KMS-11 (cell line): ENCODE measurements around the gene FBLN1.

Experiments
- H2AFZ ChIP-seq: fragments of 200-600 bp; sonication (generic); 2 replicates; pipeline ENCODE4 v1.6.1; 2016; ENCODE audit warnings: antibody characterized with exemption, mixed run types, low read depth
- H3K27ac ChIP-seq: fragments of 200-600 bp; sonication (generic); 2 replicates; pipeline ENCODE4 v1.6.1; 2016; ENCODE audit warnings: mild to moderate bottlenecking, mixed run types
- H3K27me3 ChIP-seq: fragments of 200-600 bp; sonication (generic); 2 replicates; pipeline ENCODE4 v1.6.1; 2017; ENCODE audit warnings: mild to moderate bottlenecking, low read depth, mixed run types, moderate library complexity; ENCODE audit not compliant: insufficient read depth
- H3K36me3 ChIP-seq: fragments of 200-600 bp; sonication (generic); 2 replicates; pipeline ENCODE4 v1.6.1; 2017; ENCODE audit warnings: mild to moderate bottlenecking, mixed run types; ENCODE audit not compliant: insufficient read depth
- H3K4me1 ChIP-seq: fragments of 200-600 bp; sonication (generic); 2 replicates; pipeline ENCODE4 v1.6.1; 2016; ENCODE audit warnings: mild to moderate bottlenecking, low read depth, mixed run types; ENCODE audit not compliant: poor library complexity, severe bottlenecking
- H3K4me2 ChIP-seq: fragments of 200-600 bp; sonication (generic); 2 replicates; pipeline ENCODE4 v1.7.0; 2016; ENCODE audit warnings: mild to moderate bottlenecking, mixed run types
- H3K4me3 ChIP-seq: fragments of 200-600 bp; sonication (generic); IDR thresholded peaks from 2 replicates; pipeline ENCODE4 v1.6.1; 2017; ENCODE audit warnings: low read depth, low read length, mixed read lengths; ENCODE audit not compliant: insufficient read depth
- H3K79me2 ChIP-seq: fragments of 200-600 bp; sonication (generic); 2 replicates; pipeline ENCODE4 v1.6.1; 2016; ENCODE audit warnings: low read depth, mixed run types; ENCODE audit not compliant: insufficient read depth
- H3K9ac ChIP-seq: fragments of 200-600 bp; sonication (generic); 2 replicates; pipeline ENCODE4 v1.6.1; 2016; ENCODE audit warnings: mild to moderate bottlenecking, mixed run types
- H4K20me1 ChIP-seq: fragments of 200-600 bp; sonication (generic); 2 replicates; pipeline ENCODE4 v1.6.1; 2016; ENCODE audit warnings: mild to moderate bottlenecking, mixed run types; ENCODE audit not compliant: insufficient read depth
- CTCF ChIP-seq: fragments of 200-600 bp; sonication (generic); conservative IDR thresholded peaks from 2 replicates; pipeline ENCODE4 v1.6.1; 2017; ENCODE audit warnings: low read depth, mild to moderate bottlenecking, antibody characterized with exemption, low read length, moderate library complexity, mixed read lengths

FBLN1 gene

GRCh38 chr22:45526768-45527360 lies 24.2 kb downstream of the FBLN1 start:
- H3K27ac ChIP-seq, result no peak overlapping the region
- H2AFZ ChIP-seq, result no peak overlapping the region
- H3K4me2 ChIP-seq, result no peak overlapping the region
- H3K4me1 ChIP-seq, result no peaks in the 10 kb centered on the region
- no peaks in the 10 kb centered on the region for H3K36me3 ChIP-seq
- no peak for TF ChIP-seq CTCF
- no peaks in the 10 kb centered on the region for H4K20me1 ChIP-seq
- H3K27me3 ChIP-seq, result peaks cover 67% of the 10 kb centered on the region
- H3K4me3 ChIP-seq, result no peak overlapping the region
- no peaks in the 10 kb centered on the region for H3K79me2 ChIP-seq
- no peak overlapping the region for H3K9ac ChIP-seq

GRCh38 chr22:45527456-45527855 lies 24.8 kb downstream of the FBLN1 start:
- TF ChIP-seq CTCF, result no peak
- Histone ChIP-seq H3K79me2 (no peaks in the 10 kb centered on the region), H2AFZ (no peak overlapping the region), H3K27me3 (peaks cover 62% of the 10 kb centered on the region), H3K4me2 (no peak overlapping the region), H3K4me1 (no peaks in the 10 kb centered on the region), H3K27ac (no peak overlapping the region), H3K4me3 (no peak overlapping the region), H3K9ac (no peak overlapping the region), H3K36me3 (no peaks in the 10 kb centered on the region), H4K20me1 (no peaks in the 10 kb centered on the region)

DNA sequence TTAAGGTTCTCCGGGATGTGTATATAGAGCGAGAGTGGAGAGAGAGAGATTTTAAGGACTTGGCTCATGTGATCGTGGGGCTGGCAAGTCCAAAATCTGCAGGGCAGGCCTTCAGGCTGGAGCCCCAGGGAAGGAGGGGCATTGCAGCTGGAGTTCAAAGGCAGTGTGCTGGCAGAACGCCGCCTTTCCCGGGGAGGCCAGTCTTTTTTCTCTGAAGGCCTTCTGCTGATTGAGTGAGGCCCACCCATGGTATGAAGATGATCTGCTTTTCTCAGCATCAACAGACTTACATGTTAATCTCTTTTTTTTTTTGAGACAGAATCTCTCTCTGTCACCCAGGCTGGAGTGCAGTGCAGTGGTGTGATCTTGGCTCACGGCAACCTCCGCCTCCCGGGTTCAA lies 25.4 kb downstream of the FBLN1 start:
- Histone ChIP-seq H4K20me1 (no peaks in the 10 kb centered on the region), H2AFZ (no peak overlapping the region), H3K4me2 (no peak overlapping the region), H3K36me3 (no peaks in the 10 kb centered on the region), H3K79me2 (no peaks in the 10 kb centered on the region), H3K4me1 (no peaks in the 10 kb centered on the region), H3K4me3 (no peak overlapping the region), H3K9ac (no peak overlapping the region), H3K27me3 (peaks cover 62% of the 10 kb centered on the region), H3K27ac (no peak overlapping the region)
- TF ChIP-seq CTCF, result no peak

DNA sequence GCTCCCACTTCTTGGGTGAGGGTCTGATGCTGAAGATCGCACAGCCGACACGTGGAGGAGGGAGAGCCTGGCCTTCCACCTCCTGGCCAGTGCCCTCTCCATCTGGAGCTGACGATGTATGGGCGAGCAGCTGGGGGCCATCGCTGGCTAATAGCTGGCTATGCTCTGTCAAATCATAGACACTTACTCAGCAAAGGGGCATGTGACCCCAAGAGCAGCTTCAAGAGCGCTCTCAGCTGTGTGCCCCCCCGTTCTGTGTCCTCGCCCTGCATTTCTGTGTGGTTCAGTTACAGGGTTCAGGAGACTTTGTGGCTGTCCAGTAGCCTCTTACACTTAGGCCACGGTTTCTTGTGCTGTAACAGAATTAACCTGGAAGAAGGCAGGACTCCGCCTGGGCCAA lies 26.4 kb downstream of the FBLN1 start:
- Histone ChIP-seq H3K36me3 (no peaks in the 10 kb centered on the region), H3K79me2 (no peaks in the 10 kb centered on the region), H3K4me3 (no peak overlapping the region), H3K9ac (no peak overlapping the region), H4K20me1 (no peaks in the 10 kb centered on the region), H2AFZ (no peak overlapping the region), H3K4me1 (no peaks in the 10 kb centered on the region), H3K27ac (no peak overlapping the region), H3K4me2 (no peak overlapping the region), H3K27me3 (peaks cover 64% of the 10 kb centered on the region)
- TF ChIP-seq CTCF, result no peak
